HepG2 (cell line): ENCODE data around the gene PRXL2A. TPM values are rescaled to one million over a fixed set of nuclear protein-coding genes. Genes with fewer than 3 reads are reported as not detected.

Experiments
- ATAC-seq: fragments of 200-7000 bp; cut with Tn5 transposase; 3 replicates; pipeline ENCODE4 v1.9.1; 2020; ENCODE audit warnings: mild to moderate bottlenecking, moderate library complexity
- BruUV-seq: library from RNA; stranded (reverse); fragments of 400-500 nt; replicated peaks from 2 replicates; lab custom pipeline; 2021; lab: Mats Ljungman, UMichigan
- CTCF ChIA-PET: fragments of 300-600 bp; formaldehyde crosslinking; extraction: SDS; loops from one replicate; lab custom pipeline; 2021; ENCODE audit warnings: low total read pairs, inconsistent platforms, low intra/inter-chr PET ratio; lab: Yijun Ruan, JAX
- POLR2A ChIA-PET: fragments of 350-600 bp; sonication (Branson Sonifier 250); formaldehyde crosslinking; loops from one replicate; lab custom pipeline; 2020; ENCODE audit warnings: antibody characterized with exemption, inconsistent platforms; lab: Yijun Ruan, JAX
- DNase-seq: peaks from one replicate; pipeline ENCODE4 v3.0.0-alpha.2; 2015; ENCODE audit warnings: low spot score
- FAIRE-seq: peaks from 3 replicates; lab custom pipeline; 2011; peaks lifted over from hg19 to GRCh38; lab: Jason Lieb, UNC
- H2AFZ ChIP-seq: one replicate; pipeline ENCODE4 v1.6.1; 2011; ENCODE audit warnings: low read length, inconsistent platforms
- H3K27ac ChIP-seq: fragments of 300-600 bp; 3 replicates; pipeline ENCODE4 v1.8.0; 2011; ENCODE audit warnings: mixed run types, mild to moderate bottlenecking, mixed read lengths, low read length, inconsistent platforms; ENCODE audit not compliant: insufficient read depth; ENCODE audit errors: extremely low read length
- H3K27me3 ChIP-seq, 2 experiments: fragments of 200-600 bp in 1 of 2; 2 replicates in 1 of 2; 3 replicates in 1 of 2; pipeline versions ENCODE4 v1.6.0 to v1.8.0; 2011; ENCODE audit warnings: low read length in 2 of 2, mild to moderate bottlenecking in 2 of 2, moderate library complexity in 2 of 2, inconsistent platforms in 1 of 2; ENCODE audit not compliant: insufficient read depth in 2 of 2, control insufficient read depth in 1 of 2
- H3K36me3 ChIP-seq, 2 experiments: fragments of 200-600 bp in 1 of 2; replicated peaks in 1 of 2; 2 replicates in 1 of 2; 3 replicates in 1 of 2; pipeline versions ENCODE4 v1.5.1 to v1.8.0; 2011; ENCODE audit warnings: low read length in 2 of 2, inconsistent platforms in 1 of 2; ENCODE audit not compliant: insufficient read depth in 2 of 2, control insufficient read depth in 1 of 2
- H3K4me1 ChIP-seq: 2 replicates; pipeline ENCODE4 v1.5.1; 2012; ENCODE audit warnings: low read length, inconsistent platforms; ENCODE audit not compliant: insufficient read depth
- H3K4me2 ChIP-seq: 2 replicates; pipeline ENCODE4 v1.6.0; 2011; ENCODE audit warnings: low read depth, low read length, inconsistent platforms
- H3K4me3 ChIP-seq, 3 experiments: fragments of 200-600 bp in 1 of 3; sonication (generic), shearing (Covaris generic) in 1 of 3; replicated peaks in 1 of 3; 2 replicates each; pipeline ENCODE4 v1.5.1; 2011 to 2016; ENCODE audit warnings: low read length in 3 of 3, inconsistent platforms in 2 of 3, low read depth in 2 of 3, mild to moderate bottlenecking in 2 of 3, control low read depth in 1 of 3, mixed read lengths in 1 of 3; ENCODE audit not compliant: insufficient read depth in 1 of 3
- H3K79me2 ChIP-seq: one replicate; pipeline ENCODE4 v1.6.1; 2011; ENCODE audit warnings: low read length, inconsistent platforms; ENCODE audit not compliant: insufficient read depth
- H3K9ac ChIP-seq: 2 replicates; pipeline ENCODE4 v1.6.0; 2011; ENCODE audit warnings: mild to moderate bottlenecking, low read depth, low read length, inconsistent platforms; ENCODE audit not compliant: insufficient read depth
- H3K9me3 ChIP-seq: 2 replicates; pipeline ENCODE4 v1.5.1; 2012; ENCODE audit warnings: mild to moderate bottlenecking, low read length
- H4K20me1 ChIP-seq: 2 replicates; pipeline ENCODE4 v1.6.0; 2011; ENCODE audit warnings: inconsistent platforms, mild to moderate bottlenecking, low read length, moderate library complexity; ENCODE audit not compliant: insufficient read depth
- ATM ChIP-seq: fragments of 450-650 bp; IDR thresholded peaks from 2 replicates; pipeline ENCODE4 v1.7.1; 2017; ENCODE audit warnings: mild to moderate bottlenecking, borderline replicate concordance
- CEBPB ChIP-seq: IDR thresholded peaks from 2 replicates; pipeline ENCODE4 v1.6.1; 2011; ENCODE audit warnings: low read depth, low read length, improper control_type of control experiment, borderline replicate concordance
- ESRRA ChIP-seq: sonication (generic); formaldehyde crosslinking; IDR thresholded peaks from 2 replicates; pipeline ENCODE4 v1.5.1; 2020; ENCODE audit warnings: mild to moderate bottlenecking, low read depth, missing genetic modification reagents
- FOXO1 ChIP-seq: sonication (generic); formaldehyde crosslinking; IDR thresholded peaks from 2 replicates; pipeline ENCODE4 v1.4.0; 2020; ENCODE audit warnings: missing genetic modification reagents
- GFI1 ChIP-seq: sonication (generic); formaldehyde crosslinking; IDR thresholded peaks from 2 replicates; pipeline ENCODE4 v1.5.0; 2020; ENCODE audit warnings: missing genetic modification reagents, mild to moderate bottlenecking, borderline replicate concordance
- KDM5B ChIP-seq: sonication (generic); formaldehyde crosslinking; IDR thresholded peaks from 2 replicates; pipeline ENCODE4 v1.4.0; 2020; ENCODE audit warnings: missing genetic modification reagents, mild to moderate bottlenecking, borderline replicate concordance
- NPAS2 ChIP-seq: sonication (generic); formaldehyde crosslinking; IDR thresholded peaks from 2 replicates; pipeline ENCODE4 v1.8.0; 2022; ENCODE audit warnings: mild to moderate bottlenecking, missing genetic modification reagents, borderline replicate concordance
- NR2F2 ChIP-seq: IDR thresholded peaks from 2 replicates; pipeline ENCODE4 v1.6.1; 2012; ENCODE audit warnings: low read depth, inconsistent platforms, borderline replicate concordance
- U2AF1 ChIP-seq: fragments of 200-400 bp; formaldehyde crosslinking; optimal IDR thresholded peaks from 2 replicates; pipeline ENCODE3; 2017; ENCODE audit warnings: mild to moderate bottlenecking, low read depth, low read length
- XBP1 ChIP-seq: sonication (generic); formaldehyde crosslinking; IDR thresholded peaks from 2 replicates; pipeline ENCODE4 v1.5.0; 2020; ENCODE audit warnings: missing genetic modification reagents
- ZNF557 ChIP-seq: sonication (generic); formaldehyde crosslinking; IDR thresholded peaks from 2 replicates; pipeline ENCODE4 v1.4.0; 2020; ENCODE audit warnings: missing genetic modification reagents
- ZNF878 ChIP-seq: sonication (generic); formaldehyde crosslinking; IDR thresholded peaks from 2 replicates; pipeline ENCODE4 v1.8.1; 2023; ENCODE audit warnings: mild to moderate bottlenecking, missing genetic modification reagents, moderate library complexity
- WGBS: methylation state at CpG from one replicate; pipeline ENCODE4 v1.1.6; 2017; ENCODE audit warnings: low lambda C conversion rate; 5-methylcytosine and 5-hydroxymethylcytosine counted together
- in situ Hi-C: cut with HindIII; loops from 2 replicates; pipeline ENCODE4 v1.10.0; 2017; ENCODE audit warnings: low pct_unique_long_range_greater_than_20kb; ENCODE audit not compliant: extremely low pct_ligation_motif_present
- intact Hi-C: fragments of 100-400 bp; cut with micrococcal nuclease; formaldehyde crosslinking; loops from one replicate; pipeline ENCODE4 v1.10.0; 2022; ENCODE audit not compliant: unreplicated experiment
- polyA plus RNA-seq, 8 experiments: library from polyadenylated mRNA; depleted of rRNA in 3 of 8; stranded (reverse) in 7 of 8; unstranded in 1 of 8; fragments of >200 nt; fragmentation: Illumina TruSeq in 4 of 8; extraction: Trizol in 4 of 8; gene quantifications; 2 replicates each; pipeline versions ENCODE4 v1.2.1 to v1.2.3, GENCODE V29; 2011 to 2016; ENCODE audit warnings: low read depth in 4 of 8, missing spikeins in 1 of 8, mixed read lengths in 1 of 8; ENCODE audit not compliant: insufficient read depth in 1 of 8
- total RNA-seq, 5 experiments: library from RNA; depleted of rRNA; stranded (reverse); fragments of >200 nt; fragmentation: Illumina TruSeq; extraction: Trizol; gene quantifications; 2 replicates each; pipeline ENCODE4 v1.2.3, GENCODE V29; 2016; ENCODE audit warnings: low read depth in 1 of 5
- TF ChIP-seq, protein P1 (sequence below), 2 experiments: sonication (generic) in 1 of 2; formaldehyde crosslinking in 1 of 2; IDR thresholded peaks; 2 replicates each; pipeline versions ENCODE4 v1.4.0 to v1.6.1; 2018 to 2020; ENCODE audit warnings: missing genetic modification reagents in 2 of 2, borderline replicate concordance in 1 of 2, low read depth in 1 of 2, mild to moderate bottlenecking in 1 of 2, missing biosample characterization in 1 of 2
- TF ChIP-seq, protein P2 (sequence below): sonication (generic); formaldehyde crosslinking; IDR thresholded peaks from 2 replicates; pipeline ENCODE4 v1.8.1; 2023; ENCODE audit warnings: missing genetic modification reagents, mild to moderate bottlenecking, borderline replicate concordance

PRXL2A gene
- total and polyA plus RNA-seq, 2 of the 13 experiments (the other 11 are each of a cell fraction or from before 2014, with no cell fraction given), result 43.9 to 79.9 TPM

- FAIRE-seq, result no peak
- in situ Hi-C loops (no loop called here), intact Hi-C loops (no loop called here)
- Histone ChIP-seq H3K79me2 (peaks cover 31% of the 10 kb centered on the region), H3K36me3 (no peaks in the 10 kb centered on the region), H3K27ac (no peak overlapping the region), H3K27me3 (no peaks in the 10 kb centered on the region; a peak in 1 of 5 replicates), H3K9ac (no peak overlapping the region), H2AFZ (no peak overlapping the region), H3K4me1 (peaks cover 58% of the 10 kb centered on the region), H4K20me1 (peaks cover 5% of the 10 kb centered on the region; the same call in 1 of the 2 replicates), H3K9me3 (no peaks in the 10 kb centered on the region), H3K4me3 (peak overlapping the region in 1 of 3 experiments; percentile 77; a peak in 1 of 6 replicates), H3K4me2 (peak overlapping the region; percentile 88; the same call in 1 of the 2 replicates)
- ChIA-PET POLR2A (interaction anchor here (1.7 to 3.3 kb wide), 2 partner anchors 47 to 52 kb away, joined by 7 to 16 read pairs; no protein-coding TSS in a partner anchor), CTCF (no interaction called here)
- DNase-seq, result no peak
- BruUV-seq, result no TSS peak
- TF ChIP-seq XBP1 (CRISPR knock-in tag), result no peak
- TF ChIP-seq, protein P1, sequence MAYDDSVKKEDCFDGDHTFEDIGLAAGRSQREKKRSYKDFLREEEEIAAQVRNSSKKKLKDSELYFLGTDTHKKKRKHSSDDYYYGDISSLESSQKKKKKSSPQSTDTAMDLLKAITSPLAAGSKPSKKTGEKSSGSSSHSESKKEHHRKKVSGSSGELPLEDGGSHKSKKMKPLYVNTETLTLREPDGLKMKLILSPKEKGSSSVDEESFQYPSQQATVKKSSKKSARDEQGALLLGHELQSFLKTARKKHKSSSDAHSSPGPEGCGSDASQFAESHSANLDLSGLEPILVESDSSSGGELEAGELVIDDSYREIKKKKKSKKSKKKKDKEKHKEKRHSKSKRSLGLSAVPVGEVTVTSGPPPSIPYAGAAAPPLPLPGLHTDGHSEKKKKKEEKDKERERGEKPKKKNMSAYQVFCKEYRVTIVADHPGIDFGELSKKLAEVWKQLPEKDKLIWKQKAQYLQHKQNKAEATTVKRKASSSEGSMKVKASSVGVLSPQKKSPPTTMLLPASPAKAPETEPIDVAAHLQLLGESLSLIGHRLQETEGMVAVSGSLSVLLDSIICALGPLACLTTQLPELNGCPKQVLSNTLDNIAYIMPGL (CRISPR knock-in tag; IDR thresholded peaks at IDR 0.05; ENCODE audit: borderline replicate concordance in 1 of 2, low read depth in 1 of 2), result 0 out of 4 replicates have a peak, but pooled peaks of 1 of the 2 experiments have one; percentile 4
- no peak for ATAC-seq
- 61% methylated on average over 4 of the region's 4 CpGs for WGBS
Measured at GRCh38 chr10:80452640-80453039, 44.3 kb downstream of the PRXL2A start.

DNA sequence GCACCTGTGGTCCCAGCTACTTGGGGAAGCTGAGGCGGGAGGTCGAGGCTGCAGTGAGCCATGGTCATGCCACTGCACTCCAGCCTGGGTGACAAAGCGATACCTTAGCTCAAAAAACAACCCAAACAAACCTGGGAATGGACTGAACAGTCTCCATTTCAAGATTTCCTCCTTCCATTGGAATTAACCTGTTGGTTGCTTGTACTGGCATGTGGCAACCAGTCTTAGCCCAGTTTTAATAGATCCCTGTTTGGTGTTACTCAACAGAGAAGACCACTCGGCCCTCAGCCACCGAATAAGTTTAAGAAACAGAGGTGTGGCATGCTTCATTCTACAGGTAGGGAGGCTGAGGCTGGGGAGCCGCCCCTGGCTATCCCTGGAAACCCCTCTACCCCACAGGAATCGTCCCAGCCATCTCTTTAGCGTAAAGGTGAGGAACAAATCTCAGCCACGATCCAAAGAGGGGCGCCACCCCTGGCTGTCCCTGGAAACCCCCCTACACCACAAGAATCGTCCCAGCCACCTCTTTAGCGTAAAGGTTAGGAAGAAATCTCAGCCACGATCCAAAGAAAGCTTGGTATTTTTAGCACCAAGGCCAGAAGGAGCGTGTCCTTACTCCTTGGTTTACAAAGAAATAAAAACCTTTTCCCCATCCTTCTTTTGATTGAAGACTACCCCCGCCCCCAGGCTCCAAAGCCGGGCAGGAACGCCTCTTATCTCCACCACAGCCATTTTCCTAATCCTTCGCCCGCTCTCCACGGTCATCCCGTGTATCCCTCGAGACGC lies 44.9 kb downstream of the PRXL2A start:
- Histone ChIP-seq H3K27me3 (no peaks in the 10 kb centered on the region; a peak in 1 of 5 replicates), H3K36me3 (no peaks in the 10 kb centered on the region), H3K9me3 (no peaks in the 10 kb centered on the region), H3K79me2 (peaks cover 37% of the 10 kb centered on the region), H3K4me1 (peaks cover 64% of the 10 kb centered on the region), H3K27ac (peak overlapping the region; percentile 59), H3K4me2 (peak overlapping the region; percentile 88), H3K4me3 (peak overlapping the region; percentile 65 to 77 (median 69)), H2AFZ (no peak overlapping the region), H3K9ac (peak overlapping the region; percentile 72), H4K20me1 (peaks cover 5% of the 10 kb centered on the region; the same call in 1 of the 2 replicates)
- FAIRE-seq (no peak), ATAC-seq (no peak), DNase-seq (no peak)
- intact Hi-C loops (no loop called here), in situ Hi-C loops (no loop called here)
- BruUV-seq, result TSS peak; percentile 95
- POLR2A ChIA-PET, result interaction anchor here (0.7 to 3.3 kb wide), 6 partner anchors 11 to 62 kb away, joined by 3 to 16 read pairs (median 6); no protein-coding TSS in a partner anchor
- CTCF ChIA-PET, result no interaction called here
- WGBS, result 28% methylated on average over 21 of the region's 23 CpGs
- no peak for TF ChIP-seq ESRRA (CRISPR knock-in tag)
- TF ChIP-seq U2AF1, result no peak
- TF ChIP-seq ZNF878 (CRISPR knock-in tag), result no peak
- 0 out of 2 replicates have a peak, but pooled peaks have one; percentile 41 for TF ChIP-seq ZNF557 (CRISPR knock-in tag)
- TF ChIP-seq, protein P2, sequence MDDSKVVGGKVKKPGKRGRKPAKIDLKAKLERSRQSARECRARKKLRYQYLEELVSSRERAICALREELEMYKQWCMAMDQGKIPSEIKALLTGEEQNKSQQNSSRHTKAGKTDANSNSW, result 0 out of 2 replicates have a peak, but pooled peaks have one; percentile 41
- TF ChIP-seq NPAS2 (CRISPR knock-in tag), result 0 out of 2 replicates have a peak, but pooled peaks have one; percentile 35
- TF ChIP-seq ATM, result no peak
- TF ChIP-seq KDM5B (CRISPR knock-in tag), result no peak
- TF ChIP-seq GFI1 (CRISPR knock-in tag), result peak; percentile 67; the same call in 1 of the 2 replicates
- TF ChIP-seq NR2F2, result no peak
- TF ChIP-seq FOXO1, result no peak
- TF ChIP-seq CEBPB, result no peak
